ENCODE results near the gene SCGB1A1. TPM values are rescaled to one million over a fixed set of nuclear protein-coding genes. Genes with fewer than 3 reads are reported as not detected.

The SCGB1A1 gene
- total and polyA plus RNA-seq, 7 donors = 0.35 TPM; not detected in 6

GRCh38 chr11:62394825-62395538, 23.9 kb upstream of the SCGB1A1 start:
- H3K27ac ChIP-seq = peak overlapping the region; percentile 7
- TF ChIP-seq, protein P1, sequence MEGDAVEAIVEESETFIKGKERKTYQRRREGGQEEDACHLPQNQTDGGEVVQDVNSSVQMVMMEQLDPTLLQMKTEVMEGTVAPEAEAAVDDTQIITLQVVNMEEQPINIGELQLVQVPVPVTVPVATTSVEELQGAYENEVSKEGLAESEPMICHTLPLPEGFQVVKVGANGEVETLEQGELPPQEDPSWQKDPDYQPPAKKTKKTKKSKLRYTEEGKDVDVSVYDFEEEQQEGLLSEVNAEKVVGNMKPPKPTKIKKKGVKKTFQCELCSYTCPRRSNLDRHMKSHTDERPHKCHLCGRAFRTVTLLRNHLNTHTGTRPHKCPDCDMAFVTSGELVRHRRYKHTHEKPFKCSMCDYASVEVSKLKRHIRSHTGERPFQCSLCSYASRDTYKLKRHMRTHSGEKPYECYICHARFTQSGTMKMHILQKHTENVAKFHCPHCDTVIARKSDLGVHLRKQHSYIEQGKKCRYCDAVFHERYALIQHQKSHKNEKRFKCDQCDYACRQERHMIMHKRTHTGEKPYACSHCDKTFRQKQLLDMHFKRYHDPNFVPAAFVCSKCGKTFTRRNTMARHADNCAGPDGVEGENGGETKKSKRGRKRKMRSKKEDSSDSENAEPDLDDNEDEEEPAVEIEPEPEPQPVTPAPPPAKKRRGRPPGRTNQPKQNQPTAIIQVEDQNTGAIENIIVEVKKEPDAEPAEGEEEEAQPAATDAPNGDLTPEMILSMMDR (IDR thresholded peaks at IDR 0.05) = peak; percentile 70
- H3K27me3 ChIP-seq (ENCODE audit: insufficient read depth in 3 of 3, low read length in 2 of 3) = no peaks in the 10 kb centered on the region
- intact Hi-C loops (cut with DNase I) = loop anchor here (5.0 to 10.0 kb wide), 4 partner anchors 147 to 470 kb away; no protein-coding TSS in a partner anchor
- peaks cover 22% of the 10 kb centered on the region for H3K4me1 ChIP-seq
- no peaks in the 10 kb centered on the region for H3K9me3 ChIP-seq
- WGBS, 3 donors = 4 to 11% (median 5%) methylated on average over 14 of the region's 14 CpGs
- peaks cover 0 to 12% of the 10 kb centered on the region in 2 donors for H3K36me3 ChIP-seq (ENCODE audit: insufficient read depth in 1 of 2, low read depth in 1 of 2)
- H3K4me3 ChIP-seq = peak overlapping the region; percentile 50
- DNase-seq (peak; percentile 76 to 84), ATAC-seq (peak; percentile 85 to 94 (median 86))

GRCh38 chr11:62395885-62396551, 22.8 kb upstream of the SCGB1A1 start:
- Histone ChIP-seq H3K9me3 (no peaks in the 10 kb centered on the region), H3K4me3 (no peak overlapping the region), H3K36me3 (ENCODE audit: insufficient read depth in 1 of 2, low read depth in 1 of 2) (peaks cover 0 to 12% of the 10 kb centered on the region in 2 donors), H3K27ac (no peak overlapping the region), H3K4me1 (peaks cover 32% of the 10 kb centered on the region), H3K27me3 (ENCODE audit: insufficient read depth in 3 of 3, low read length in 2 of 3) (no peaks in the 10 kb centered on the region)
- TF ChIP-seq, protein P1 (IDR thresholded peaks at IDR 0.05) = no peak
- DNase-seq (no peak), ATAC-seq (no peak)
- intact Hi-C loops (cut with DNase I) = loop anchor here (5.0 to 10.0 kb wide), 4 partner anchors 146 to 469 kb away; no protein-coding TSS in a partner anchor
- 92 to 93% (median 93%) methylated on average over 10 of the region's 10 CpGs for WGBS, 3 donors

- intact Hi-C loops (cut with DNase I) = loop anchor here (5.0 to 10.0 kb wide), 4 partner anchors 144 to 466 kb away; no protein-coding TSS in a partner anchor
- ATAC-seq = peak in 1 of 4 donors; percentile 18
- 44 to 54% (median 44%) methylated on average over 22 of the region's 22 CpGs for WGBS, 3 donors
- H3K4me3 ChIP-seq = no peak overlapping the region
- H3K27ac ChIP-seq = peak overlapping the region; percentile 30
- TF ChIP-seq, protein P1 (IDR thresholded peaks at IDR 0.05) = no peak
- no peaks in the 10 kb centered on the region for H3K9me3 ChIP-seq
- H3K36me3 ChIP-seq (ENCODE audit: insufficient read depth in 1 of 2, low read depth in 1 of 2) = no peaks in the 10 kb centered on the region
- DNase-seq = peak; percentile 67 to 75
- H3K27me3 ChIP-seq (ENCODE audit: insufficient read depth in 3 of 3, low read length in 2 of 3) = no peaks in the 10 kb centered on the region
- H3K4me1 ChIP-seq = peaks cover 35% of the 10 kb centered on the region
Observed at GRCh38 chr11:62398011-62398994, 20.5 kb upstream of the SCGB1A1 start.

- ATAC-seq (no peak), DNase-seq (no peak)
- intact Hi-C loops (cut with DNase I) = loop anchor here (5.0 to 10.0 kb wide), 4 partner anchors 143 to 465 kb away; no protein-coding TSS in a partner anchor
- Histone ChIP-seq H3K4me3 (no peak overlapping the region), H3K4me1 (peaks cover 35% of the 10 kb centered on the region), H3K27me3 (ENCODE audit: insufficient read depth in 3 of 3, low read length in 2 of 3) (no peaks in the 10 kb centered on the region), H3K9me3 (no peaks in the 10 kb centered on the region), H3K27ac (peak overlapping the region; percentile 23), H3K36me3 (ENCODE audit: insufficient read depth in 1 of 2, low read depth in 1 of 2) (no peaks in the 10 kb centered on the region)
- TF ChIP-seq, protein P1 (IDR thresholded peaks at IDR 0.05) = no peak
- WGBS, 3 donors = 60 to 69% (median 61%) methylated on average over 10 of the region's 10 CpGs
Observed at GRCh38 chr11:62399172-62399877, 19.5 kb upstream of the SCGB1A1 start.

Data from psoas muscle (tissue), 8 donors.